OCI-LY1 (cell line): ENCODE results near the gene LRMDA.

ENCODE experiments used
- H2AFZ ChIP-seq: fragments of 200-600 bp; sonication (generic), shearing (Covaris generic); 2 replicates; pipeline ENCODE4 v1.6.0; 2014; ENCODE audit warnings: antibody characterized with exemption, mild to moderate bottlenecking, low read length
- H3F3A ChIP-seq: fragments of 200-600 bp; sonication (generic), shearing (Covaris generic); 2 replicates; pipeline ENCODE4 v1.6.0; 2014; ENCODE audit warnings: mild to moderate bottlenecking, antibody characterized with exemption, low read length, moderate library complexity; ENCODE audit not compliant: insufficient read depth
- H3K27ac ChIP-seq: fragments of 200-600 bp; sonication (generic); 2 replicates; pipeline ENCODE4 v1.5.1; 2014; ENCODE audit warnings: low read length, mixed run types, mild to moderate bottlenecking, low read depth; ENCODE audit not compliant: poor library complexity, severe bottlenecking
- H3K27me3 ChIP-seq: fragments of 200-600 bp; sonication (generic); 2 replicates; pipeline ENCODE4 v1.6.0; 2014; ENCODE audit warnings: antibody characterized with exemption, mild to moderate bottlenecking, low read length, moderate library complexity; ENCODE audit not compliant: insufficient read depth
- H3K36me3 ChIP-seq: fragments of 200-600 bp; sonication (generic); 2 replicates; pipeline ENCODE4 v1.6.1; 2014; ENCODE audit warnings: mild to moderate bottlenecking, antibody characterized with exemption, low read length, moderate library complexity, mixed read lengths; ENCODE audit not compliant: insufficient read depth
- H3K4me1 ChIP-seq: fragments of 200-600 bp; sonication (generic); 2 replicates; pipeline ENCODE4 v1.5.1; 2014; ENCODE audit warnings: mild to moderate bottlenecking, low read length, moderate library complexity; ENCODE audit not compliant: insufficient read depth, severe bottlenecking
- H3K4me2 ChIP-seq: fragments of 200-600 bp; sonication (generic), shearing (Covaris generic); 2 replicates; pipeline ENCODE4 v1.6.1; 2014; ENCODE audit warnings: low read length
- H3K4me3 ChIP-seq: fragments of 200-600 bp; sonication (generic); 2 replicates; pipeline ENCODE4 v1.5.1; 2014; ENCODE audit warnings: low read length, low read depth, mild to moderate bottlenecking, mixed read lengths; ENCODE audit not compliant: poor library complexity, severe bottlenecking
- H3K79me2 ChIP-seq: fragments of 200-600 bp; shearing (Covaris generic); 2 replicates; pipeline ENCODE4 v1.6.1; 2016; ENCODE audit warnings: mixed run types, low read length, mixed read lengths; ENCODE audit not compliant: insufficient read depth
- H3K9ac ChIP-seq: fragments of 200-600 bp; sonication (generic), shearing (Covaris generic); 2 replicates; pipeline ENCODE4 v1.6.1; 2014; ENCODE audit warnings: mild to moderate bottlenecking, low read length, mixed read lengths
- H3K9me2 ChIP-seq: fragments of 200-600 bp; sonication (generic), shearing (Covaris generic); 2 replicates; pipeline ENCODE4 v1.6.1; 2014; ENCODE audit warnings: low read depth, mild to moderate bottlenecking, low read length, mixed read lengths
- H3K9me3 ChIP-seq: fragments of 200-600 bp; shearing (Covaris generic); 2 replicates; pipeline ENCODE4 v1.6.1; 2014; ENCODE audit warnings: low read length, mixed read lengths
- H4K20me1 ChIP-seq: fragments of 200-600 bp; sonication (generic), shearing (Covaris generic); 2 replicates; pipeline ENCODE4 v1.6.0; 2016; ENCODE audit warnings: mild to moderate bottlenecking, low read length; ENCODE audit not compliant: insufficient read depth
- CTCF ChIP-seq: fragments of 200-600 bp; sonication (generic), shearing (Covaris generic); IDR thresholded peaks from 2 replicates; pipeline ENCODE4 v1.5.1; 2017; ENCODE audit warnings: mild to moderate bottlenecking, antibody characterized with exemption, low read length, moderate library complexity, mixed read lengths
- EZH2 ChIP-seq: fragments of 200-600 bp; sonication (generic), shearing (Covaris generic); IDR thresholded peaks from 2 replicates; pipeline ENCODE4 v1.8.0; 2017; ENCODE audit warnings: borderline replicate concordance, mixed run types, mild to moderate bottlenecking, antibody characterized with exemption, low read length, moderate library complexity, mixed read lengths

The LRMDA gene

DNA sequence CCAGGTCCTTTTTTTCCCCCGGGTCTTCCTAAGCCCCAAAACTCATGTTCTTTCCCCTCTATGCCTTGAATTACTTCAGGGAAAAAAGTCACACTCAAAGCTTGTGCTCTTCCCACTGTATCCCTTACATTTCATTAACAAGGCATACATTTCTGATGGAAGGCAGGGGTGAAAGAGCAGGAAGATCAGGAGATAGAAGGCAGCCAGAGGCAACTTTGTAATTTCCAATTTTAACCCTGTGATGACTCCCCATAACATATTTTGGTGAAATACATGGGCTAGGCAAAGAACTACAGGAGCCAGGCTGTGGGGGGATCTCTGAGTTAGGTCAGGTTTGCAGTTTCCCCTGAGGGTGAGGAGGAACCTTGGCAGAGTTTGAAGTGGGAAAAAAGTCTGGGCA is 635.0 kb downstream of the LRMDA start:
- no peaks in the 10 kb centered on the region for H3K4me1 ChIP-seq
- no peaks in the 10 kb centered on the region for H3K27me3 ChIP-seq
- H3K36me3 ChIP-seq = no peaks in the 10 kb centered on the region
- H3F3A ChIP-seq = no peaks in the 10 kb centered on the region
- no peaks in the 10 kb centered on the region for H4K20me1 ChIP-seq
- no peak for TF ChIP-seq CTCF
- no peak for TF ChIP-seq EZH2
- no peak overlapping the region for H3K4me3 ChIP-seq
- no peak overlapping the region for H3K4me2 ChIP-seq
- H3K27ac ChIP-seq = no peak overlapping the region
- no peaks in the 10 kb centered on the region for H3K9me2 ChIP-seq
- no peak overlapping the region for H3K9ac ChIP-seq
- no peaks in the 10 kb centered on the region for H3K79me2 ChIP-seq
- no peak overlapping the region for H2AFZ ChIP-seq
- no peaks in the 10 kb centered on the region for H3K9me3 ChIP-seq

- Histone ChIP-seq H3K4me2 (no peak overlapping the region), H3K9me3 (no peaks in the 10 kb centered on the region), H3K27ac (no peak overlapping the region), H3K79me2 (no peaks in the 10 kb centered on the region), H4K20me1 (no peaks in the 10 kb centered on the region), H3K27me3 (no peaks in the 10 kb centered on the region), H3K36me3 (no peaks in the 10 kb centered on the region), H3K9ac (no peak overlapping the region), H3K4me3 (no peak overlapping the region), H2AFZ (no peak overlapping the region), H3K4me1 (no peaks in the 10 kb centered on the region), H3K9me2 (no peaks in the 10 kb centered on the region), H3F3A (no peaks in the 10 kb centered on the region)
- TF ChIP-seq CTCF (no peak), EZH2 (no peak)
These were observed 636.0 kb downstream of the LRMDA start for GRCh38 chr10:76067447-76067846.

DNA sequence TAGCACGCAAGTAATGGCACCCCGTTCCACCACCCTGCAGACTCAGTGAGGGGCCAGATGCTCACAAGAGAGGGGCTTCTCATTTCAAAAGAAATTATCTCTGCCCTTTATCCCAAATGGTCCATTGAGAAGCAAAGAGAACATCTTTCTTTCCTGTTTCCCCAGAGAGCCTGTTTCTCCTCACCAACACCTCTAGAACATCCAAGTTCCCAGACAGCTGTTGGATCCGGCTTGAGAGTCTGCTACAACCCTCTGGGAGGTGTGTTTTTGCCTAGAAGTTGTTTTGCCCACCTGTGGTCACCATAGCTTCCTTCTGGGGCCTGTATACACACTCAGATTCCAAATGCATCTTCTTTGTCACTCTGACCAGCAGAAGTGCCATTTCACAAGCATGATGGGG is 637.4 kb downstream of the LRMDA start:
- Histone ChIP-seq H3K79me2 (no peaks in the 10 kb centered on the region), H3K4me2 (no peak overlapping the region), H3K9me2 (no peaks in the 10 kb centered on the region), H3K4me3 (no peak overlapping the region), H3K36me3 (no peaks in the 10 kb centered on the region), H3K9ac (no peak overlapping the region), H3K9me3 (no peaks in the 10 kb centered on the region), H4K20me1 (no peaks in the 10 kb centered on the region), H3K4me1 (no peaks in the 10 kb centered on the region), H3K27ac (no peak overlapping the region), H3K27me3 (no peaks in the 10 kb centered on the region), H2AFZ (no peak overlapping the region), H3F3A (no peaks in the 10 kb centered on the region)
- TF ChIP-seq EZH2 = no peak
- TF ChIP-seq CTCF = no peak
